HG02981 (cell line): Measurements from ENCODE around the gene STAM.
"Not testable (repeated sequence)": the region's sequence is repeated elsewhere in the genome, so short reads cannot be mapped to it uniquely, and the experiment has no call there.

Source experiments
- ATAC-seq: cut with Tn5 transposase; IDR thresholded peaks from one replicate; pipeline ENCODE4 v1.9.1; 2021; ENCODE audit warnings: mild to moderate bottlenecking, moderate library complexity; ENCODE audit not compliant: unreplicated experiment

Gene STAM

DNA sequence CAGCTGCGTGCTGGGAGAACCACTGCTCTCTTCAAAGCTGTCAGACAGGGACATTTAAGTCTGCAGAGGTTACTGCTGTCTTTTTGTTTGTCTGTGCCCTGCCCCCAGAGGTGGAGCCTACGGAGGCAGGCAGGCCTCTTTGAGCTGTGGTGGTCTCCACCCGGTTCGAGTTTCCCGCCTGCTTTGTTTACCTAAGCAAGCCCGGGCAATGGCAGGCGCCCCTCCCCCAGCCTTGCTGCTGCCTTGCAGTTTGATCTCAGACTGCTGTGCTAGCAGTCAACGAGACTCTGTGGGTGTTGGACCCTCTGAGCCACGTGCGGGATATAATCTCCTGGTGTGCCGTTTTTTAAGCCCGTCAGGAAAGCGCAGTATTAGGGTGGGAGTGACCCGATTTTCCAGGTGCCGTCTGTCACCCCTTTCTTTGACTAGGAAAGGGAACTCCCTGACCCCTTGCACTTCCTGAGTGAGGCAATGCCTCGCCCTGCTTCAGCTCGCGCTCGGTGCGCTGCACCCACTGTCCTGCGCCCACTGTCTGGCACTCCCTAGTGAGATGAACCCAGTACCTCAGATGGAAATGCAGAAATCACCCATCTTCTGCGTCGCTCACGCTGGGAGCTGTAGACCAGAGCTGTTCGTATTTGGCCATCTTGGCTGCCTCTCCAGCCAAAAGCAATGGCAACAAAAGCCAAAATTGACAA lies 78.5 kb downstream of the STAM start:
- not testable (repeated sequence) for ATAC-seq

DNA sequence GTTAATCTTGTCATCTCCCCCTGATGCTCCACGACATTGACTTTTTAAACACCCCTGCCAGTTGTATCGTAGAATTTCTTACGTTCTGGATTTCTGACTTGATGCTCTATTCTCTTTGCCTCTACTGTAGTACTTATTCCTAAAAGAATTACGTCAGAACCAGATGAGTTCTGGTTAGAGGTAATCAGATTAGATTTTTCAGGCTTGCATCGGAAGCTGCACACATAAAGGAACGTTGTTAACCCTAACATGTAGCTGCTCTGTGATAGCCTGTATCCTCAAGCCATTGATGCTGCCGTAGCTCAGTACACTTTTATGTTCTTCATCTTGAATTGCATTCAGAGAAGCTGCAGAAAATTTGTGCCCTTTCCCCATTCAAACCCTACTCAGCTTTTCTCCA lies 81.8 kb downstream of the STAM start:
- no peak for ATAC-seq

DNA sequence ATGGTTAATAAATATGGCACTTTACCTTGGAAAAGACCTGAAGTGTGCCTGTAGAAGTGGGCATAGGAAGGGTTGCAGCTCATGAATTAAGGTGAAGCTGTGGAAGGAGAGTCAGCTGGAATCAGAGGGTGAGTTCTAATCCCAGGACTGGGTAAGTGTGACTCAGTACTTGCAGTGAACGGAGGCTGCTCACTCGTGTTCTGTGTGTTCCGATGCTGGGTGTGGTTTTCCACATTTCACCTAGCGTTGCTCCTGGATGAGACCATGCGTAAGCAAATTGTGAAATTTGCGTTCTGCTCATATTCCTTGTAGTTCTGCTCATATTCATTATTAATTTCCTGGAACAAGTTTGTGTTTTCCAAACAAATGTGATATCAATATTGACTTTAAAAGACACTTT lies 85.7 kb downstream of the STAM start:
- ATAC-seq: no peak

DNA sequence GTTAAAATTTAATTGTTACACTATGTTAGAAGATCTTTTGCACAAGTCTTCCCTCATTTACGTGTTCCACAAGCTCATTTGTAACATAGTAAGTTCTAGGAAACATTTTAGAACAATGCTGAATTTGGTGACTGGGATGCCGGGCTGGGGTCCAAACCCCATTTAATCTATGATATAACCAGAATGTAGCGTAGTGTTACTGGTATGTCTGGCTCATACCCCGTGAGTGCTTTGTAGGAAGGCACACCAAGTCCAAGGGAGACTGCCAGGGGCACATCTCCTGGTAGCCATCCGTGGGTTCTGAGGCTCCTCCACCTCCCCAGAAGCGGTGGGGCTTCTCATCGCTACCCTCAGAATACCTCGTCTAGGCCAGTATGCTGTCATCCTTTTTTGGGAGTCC lies 86.7 kb downstream of the STAM start:
- no peak for ATAC-seq

DNA sequence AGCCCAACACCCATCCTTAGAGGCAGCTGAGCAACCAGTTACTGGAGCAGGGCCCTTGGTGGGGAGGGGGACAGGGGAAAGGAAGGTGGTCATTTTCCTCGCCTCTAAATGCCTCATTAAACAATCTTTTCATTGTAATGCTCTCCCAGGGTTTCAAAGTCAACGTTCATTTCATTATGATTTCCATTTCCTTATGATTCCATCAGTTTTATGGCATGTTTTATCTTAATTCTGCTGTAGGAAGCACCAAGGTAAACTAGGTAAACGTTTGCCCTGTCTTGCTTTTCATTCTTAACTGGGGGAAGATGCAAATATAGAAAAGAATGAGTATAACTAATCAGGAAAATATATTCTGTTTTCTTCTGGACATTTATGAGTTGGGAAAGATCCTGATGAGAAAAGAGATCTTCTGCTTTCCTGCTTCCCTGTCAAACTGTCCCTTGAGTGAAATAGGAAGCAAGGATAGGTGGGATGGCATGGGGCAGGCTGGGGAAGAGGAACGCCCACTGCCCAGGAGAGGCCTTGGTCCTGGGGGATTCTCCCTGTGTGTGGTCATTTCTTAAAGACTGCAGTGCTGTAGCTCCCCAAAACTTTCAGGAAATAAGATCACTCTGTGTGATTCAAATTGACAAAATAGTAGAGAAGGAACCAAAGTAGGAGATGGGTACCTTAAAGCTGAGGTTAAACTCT lies 87.5 kb downstream of the STAM start:
- no peak for ATAC-seq

DNA sequence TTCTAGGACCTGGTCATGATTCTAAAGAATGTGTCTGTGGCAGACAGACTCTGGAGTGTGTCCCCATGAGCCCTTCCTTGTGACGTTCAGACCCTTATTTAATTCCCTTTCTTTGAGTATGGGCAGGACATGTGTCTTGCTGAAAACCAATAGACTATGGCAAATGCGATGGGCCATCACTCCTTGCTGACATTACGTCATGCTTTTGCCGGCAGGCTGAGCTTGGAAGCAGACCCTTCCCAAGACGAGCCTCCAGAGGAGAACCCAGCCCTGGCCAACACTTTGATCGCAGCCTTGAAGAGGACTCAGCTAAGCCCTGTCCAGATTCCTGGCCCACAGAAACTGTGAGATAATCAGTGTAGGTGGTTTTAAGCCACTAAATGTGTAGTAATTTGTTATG lies 89.7 kb downstream of the STAM start:
- ATAC-seq: no peak

DNA sequence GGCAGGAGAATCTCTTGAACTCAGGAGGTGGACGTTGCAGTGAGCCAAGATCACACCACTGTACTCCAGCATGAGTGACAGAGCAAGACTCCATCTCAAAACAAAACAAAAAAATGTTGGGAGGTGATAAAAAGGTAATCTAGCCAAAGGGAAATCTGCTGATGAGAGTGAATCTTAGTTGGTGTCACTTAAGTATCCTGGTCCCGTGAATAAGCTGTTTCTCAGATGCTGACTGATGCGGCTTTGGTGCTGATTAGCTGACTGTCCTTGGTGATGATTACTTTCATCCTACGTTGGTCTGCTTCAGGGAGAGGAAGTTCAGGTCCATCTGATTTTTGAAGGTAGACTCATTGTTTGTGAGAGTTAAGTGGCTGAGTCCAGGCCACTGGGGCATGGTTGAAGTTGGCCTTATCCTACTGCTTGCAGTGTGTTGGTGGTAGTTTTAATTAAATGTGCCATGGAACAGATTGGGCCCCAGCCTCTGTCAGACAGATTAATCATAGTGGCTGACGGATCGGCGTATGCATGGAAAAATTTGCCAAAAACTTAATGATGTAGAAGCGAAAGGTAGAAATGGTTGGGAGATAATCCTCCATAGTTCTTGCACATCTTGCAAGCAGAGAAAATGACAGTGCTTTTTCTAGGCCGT lies 90.6 kb downstream of the STAM start:
- ATAC-seq: no peak

DNA sequence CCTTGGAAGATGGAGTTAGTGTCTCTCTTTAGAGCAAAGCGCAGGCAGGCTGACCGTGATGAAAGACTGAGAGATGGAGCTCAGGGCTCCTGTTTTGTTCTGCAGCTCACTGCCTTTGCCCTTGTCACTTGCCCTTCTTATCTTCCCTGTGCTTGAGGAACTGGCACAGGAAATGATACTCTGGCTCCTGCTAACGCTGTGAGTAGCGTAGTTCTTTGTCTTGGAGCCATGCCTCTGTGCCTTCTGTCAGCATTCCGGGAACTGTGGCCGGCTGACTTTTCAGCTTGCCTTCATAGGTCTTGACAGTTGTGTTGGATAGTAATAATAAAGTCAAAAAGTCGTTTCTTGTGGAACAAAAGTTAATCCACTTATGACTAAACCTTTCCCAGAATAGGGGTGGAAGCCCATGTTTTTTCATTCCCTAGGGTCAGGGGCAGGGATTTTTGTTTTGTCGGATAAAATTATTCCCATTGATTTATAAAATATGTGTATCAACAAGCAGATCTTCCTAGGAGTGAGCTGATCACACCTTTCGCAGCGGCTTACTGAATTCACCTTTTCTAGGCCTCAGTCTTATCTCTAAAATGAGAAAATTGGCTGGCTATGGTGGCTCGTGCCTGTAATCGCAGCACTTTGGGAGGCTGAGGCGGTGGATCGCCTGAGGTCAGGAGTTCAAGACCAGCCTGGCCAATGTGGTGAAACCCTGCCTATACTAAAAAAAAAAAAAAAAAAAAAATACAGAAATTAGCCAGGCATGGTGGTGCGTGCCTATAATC lies 91.4 kb downstream of the STAM start:
- ATAC-seq: no peak

DNA sequence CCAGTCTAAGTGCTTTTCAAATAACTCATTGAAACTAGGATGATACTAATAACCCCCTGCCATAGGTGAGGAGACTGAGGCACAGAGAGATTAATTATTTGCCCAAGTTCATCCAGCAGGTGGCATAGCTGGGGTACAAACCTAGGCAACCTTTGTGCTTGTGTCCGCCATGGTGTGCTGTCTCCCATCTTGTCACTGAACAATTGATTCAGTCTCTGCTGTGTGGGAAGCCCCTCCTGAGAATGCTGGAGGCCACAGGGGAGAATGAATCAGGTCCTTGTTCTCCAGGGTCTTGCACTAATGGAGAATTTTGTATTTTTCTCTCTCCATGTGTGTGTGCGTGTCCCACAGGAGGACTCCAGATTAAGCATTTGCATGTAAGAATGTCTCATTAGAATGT lies 92.3 kb downstream of the STAM start:
- ATAC-seq: no peak

DNA sequence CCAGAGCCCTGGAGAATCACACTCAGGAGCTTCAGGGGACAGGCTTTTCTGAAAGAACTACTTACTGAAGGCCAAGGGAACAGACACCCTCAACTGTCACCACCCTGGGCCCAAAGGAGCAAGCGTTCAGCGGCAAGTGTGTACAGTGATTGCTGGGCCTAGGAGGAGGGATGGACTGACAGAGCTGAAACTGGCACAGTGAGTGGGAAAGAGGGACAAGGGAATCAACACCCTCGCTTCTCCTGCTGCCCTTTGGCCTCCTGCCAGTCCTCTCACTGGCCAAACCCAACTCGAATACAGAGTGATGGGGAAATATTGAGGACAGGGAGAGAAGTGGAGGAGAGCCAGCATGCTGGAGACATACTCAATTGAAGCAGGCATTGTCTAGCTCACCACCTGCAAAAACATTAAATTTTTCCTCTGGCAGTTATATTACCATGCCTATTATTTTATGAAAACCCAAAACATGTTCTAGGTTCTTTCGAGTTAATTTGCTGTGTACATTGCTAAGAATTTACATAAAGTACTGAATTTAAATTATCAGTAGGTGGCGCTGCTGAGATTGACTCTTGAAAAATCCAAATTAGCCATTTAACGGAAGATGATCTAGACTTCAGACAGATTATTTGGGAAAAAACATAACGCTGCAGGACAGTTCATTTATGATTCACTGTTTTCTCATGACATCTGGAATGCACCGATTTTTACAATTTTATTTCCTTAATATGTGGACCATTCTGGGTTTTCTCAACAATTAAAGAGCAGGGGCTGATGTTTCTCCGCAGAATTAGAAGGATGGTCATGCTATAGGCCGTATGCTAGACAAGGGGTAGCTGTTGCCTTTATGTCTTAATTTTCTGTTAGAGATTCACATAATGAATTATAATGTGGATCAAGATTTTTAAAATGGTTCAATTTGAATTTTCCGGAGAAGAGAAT lies 93.3 kb downstream of the STAM start:
- no peak for ATAC-seq

DNA sequence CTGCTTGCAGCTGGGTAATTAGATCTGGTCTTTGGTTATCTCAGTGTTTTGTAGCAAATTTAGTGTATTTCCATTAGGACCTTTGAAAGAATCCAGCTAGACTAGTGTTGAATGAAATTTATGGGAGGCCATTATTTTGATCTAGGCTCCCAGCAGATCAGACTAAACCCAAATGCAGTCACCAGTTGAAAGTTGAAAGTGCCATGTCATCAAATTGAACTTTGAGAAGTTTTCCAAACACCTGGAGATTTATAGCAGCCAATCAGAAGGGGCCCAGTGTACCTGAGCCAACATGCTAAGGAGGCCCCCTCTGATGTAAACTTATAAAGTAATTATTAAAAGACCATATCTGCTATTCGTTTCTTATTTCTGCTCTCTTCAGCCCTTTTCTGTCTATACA lies 96.7 kb downstream of the STAM start:
- ATAC-seq: no peak

DNA sequence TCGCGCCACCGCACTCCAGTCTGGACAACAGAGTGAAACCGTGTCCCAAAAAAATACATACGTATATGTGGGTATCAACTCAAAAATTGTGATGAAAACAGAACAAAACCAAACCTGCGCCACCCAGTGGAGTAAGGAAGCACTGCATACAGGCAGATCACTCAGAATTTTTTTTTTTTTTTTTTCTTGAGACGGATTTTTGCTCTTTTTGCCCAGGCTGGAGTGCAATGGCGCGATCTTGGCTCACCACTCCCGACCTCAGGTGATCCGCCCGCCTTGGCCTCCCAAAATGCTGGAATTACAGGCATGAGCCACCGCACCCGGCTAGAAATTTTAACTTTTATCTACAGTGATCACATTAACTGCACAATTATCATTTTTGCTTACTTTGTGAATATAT lies 99.0 kb downstream of the STAM start:
- no peak for ATAC-seq

DNA sequence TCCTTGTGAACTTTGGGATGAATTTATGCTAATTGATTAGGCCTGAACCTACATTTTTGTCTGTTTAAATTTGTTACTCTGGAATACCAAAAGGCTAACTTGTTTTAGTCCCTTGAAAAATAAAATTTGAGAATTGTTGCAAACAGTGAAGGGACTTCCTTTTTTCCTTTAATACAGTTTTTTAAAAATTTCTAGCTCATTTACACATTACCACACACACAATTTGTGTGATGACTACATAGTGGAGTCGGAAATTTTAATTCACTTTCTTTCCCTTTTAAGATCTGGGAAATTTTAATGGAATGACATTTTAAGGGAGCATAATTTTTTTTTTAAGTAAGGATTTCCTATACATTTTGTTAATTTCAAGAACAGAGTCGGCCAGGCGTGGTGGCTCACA lies 99.5 kb downstream of the STAM start:
- ATAC-seq: no peak

DNA sequence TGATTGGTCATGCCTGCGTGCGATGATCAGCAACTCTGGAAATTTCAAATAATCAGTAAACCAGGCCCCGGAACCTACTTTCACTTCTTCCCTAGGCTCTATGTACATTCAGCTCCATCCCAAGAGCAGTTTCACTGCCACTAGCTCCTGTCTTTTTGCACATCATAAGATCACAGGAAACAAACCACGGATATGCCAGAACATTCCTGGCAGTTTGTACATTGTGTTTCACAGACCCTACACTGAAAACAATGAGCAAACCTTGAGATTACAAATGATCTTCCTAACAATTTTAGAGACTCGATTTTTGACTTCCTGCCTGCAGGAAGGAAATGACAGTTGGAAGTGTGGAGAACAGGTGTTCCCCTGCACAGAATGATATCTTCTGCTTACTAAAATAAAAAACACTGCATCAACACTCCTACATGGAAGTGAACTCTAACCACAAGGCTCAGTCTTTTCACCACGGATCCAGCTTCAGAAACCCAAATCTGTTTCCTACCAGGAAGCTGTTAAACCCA lies 100.5 kb downstream of the STAM start:
- no peak for ATAC-seq

DNA sequence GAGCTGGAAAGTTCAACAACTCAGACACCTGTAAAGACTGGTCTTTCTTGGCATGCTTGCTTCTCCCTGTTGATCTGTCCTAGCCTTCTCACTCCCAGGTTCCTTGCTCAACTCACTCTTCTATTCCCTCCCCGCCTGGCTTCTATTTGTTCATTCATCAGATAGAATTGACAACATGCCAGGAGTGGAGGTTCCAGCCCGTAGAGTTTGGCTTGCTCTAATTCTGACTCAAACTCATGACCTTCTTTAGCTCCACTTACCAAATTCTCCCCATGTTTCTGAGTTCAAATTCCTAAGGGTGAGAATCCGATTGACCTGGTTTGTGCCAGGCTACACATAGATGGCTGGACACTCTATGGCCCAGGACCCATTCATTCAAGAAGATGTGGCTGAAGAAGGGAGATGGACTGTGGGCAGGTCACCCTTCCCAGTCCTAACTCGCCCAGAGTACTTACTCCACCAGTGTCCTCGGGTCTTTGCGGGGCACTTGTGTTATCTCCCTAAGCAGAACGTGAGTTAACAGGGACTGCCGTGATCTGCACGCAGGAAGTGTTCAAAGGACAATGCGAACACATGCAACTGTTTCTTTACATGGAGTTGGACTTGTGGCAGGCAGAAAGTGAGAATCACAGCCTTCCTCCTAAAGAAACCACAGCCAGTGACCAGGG lies 104.1 kb downstream of the STAM start:
- ATAC-seq: no peak

DNA sequence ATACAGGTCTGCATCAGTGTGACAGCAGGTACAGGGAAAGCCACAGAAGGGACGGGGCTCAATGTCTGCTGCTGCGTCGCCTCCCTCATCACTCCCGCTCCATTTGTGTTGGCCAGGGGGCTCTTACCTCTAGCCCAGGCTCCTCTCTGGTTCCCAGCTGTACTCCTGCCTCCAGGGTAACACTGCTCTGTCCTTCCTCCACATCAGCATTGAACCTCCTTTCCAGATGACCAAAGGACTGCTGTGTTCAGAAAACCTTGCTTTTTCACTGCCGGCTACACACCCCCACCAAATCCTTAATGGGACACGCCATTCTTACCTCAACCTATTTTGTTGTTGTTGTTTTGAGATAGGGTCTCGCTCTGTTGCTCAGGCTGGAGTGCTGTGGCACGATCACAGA lies 105.9 kb downstream of the STAM start:
- ATAC-seq: no peak

DNA sequence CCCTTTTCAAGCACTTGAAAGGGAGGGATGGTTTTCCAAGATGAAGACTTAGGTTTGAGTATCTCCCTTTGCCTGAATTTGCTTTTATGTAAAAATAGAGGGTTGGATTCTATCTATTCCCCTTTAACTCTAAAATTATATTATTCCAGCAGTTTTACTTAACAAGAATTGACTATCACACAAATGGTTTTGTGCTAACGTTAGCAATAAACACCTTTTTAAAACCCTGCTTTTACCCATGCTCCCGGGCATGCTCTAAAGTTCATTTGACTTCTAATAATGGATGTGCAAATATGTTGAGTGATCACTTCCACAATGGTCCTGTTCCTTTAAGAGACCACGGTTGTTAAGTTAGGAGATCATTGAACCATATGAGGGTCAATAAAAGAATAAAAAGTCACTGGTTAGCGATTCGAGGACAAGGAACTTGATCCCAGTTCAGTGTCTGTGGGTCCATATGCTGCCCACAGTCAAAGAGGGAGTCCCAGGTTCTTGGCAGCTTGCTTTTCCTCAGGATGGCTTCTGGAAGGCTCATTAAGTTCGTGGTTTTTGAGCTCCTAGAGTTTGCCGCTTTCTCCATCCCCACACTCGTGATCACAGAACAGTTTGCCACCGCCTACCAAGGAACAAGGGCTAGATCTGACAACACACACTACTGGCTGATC lies 108.0 kb downstream of the STAM start, which contains the start of gene TMEM236:
Gene TMEM236, plus strand, starts transcription at position 421 of the 665 bp plus-strand sequence. Its CDS starts 95 bp downstream, at position 516.
- ATAC-seq: no peak

DNA sequence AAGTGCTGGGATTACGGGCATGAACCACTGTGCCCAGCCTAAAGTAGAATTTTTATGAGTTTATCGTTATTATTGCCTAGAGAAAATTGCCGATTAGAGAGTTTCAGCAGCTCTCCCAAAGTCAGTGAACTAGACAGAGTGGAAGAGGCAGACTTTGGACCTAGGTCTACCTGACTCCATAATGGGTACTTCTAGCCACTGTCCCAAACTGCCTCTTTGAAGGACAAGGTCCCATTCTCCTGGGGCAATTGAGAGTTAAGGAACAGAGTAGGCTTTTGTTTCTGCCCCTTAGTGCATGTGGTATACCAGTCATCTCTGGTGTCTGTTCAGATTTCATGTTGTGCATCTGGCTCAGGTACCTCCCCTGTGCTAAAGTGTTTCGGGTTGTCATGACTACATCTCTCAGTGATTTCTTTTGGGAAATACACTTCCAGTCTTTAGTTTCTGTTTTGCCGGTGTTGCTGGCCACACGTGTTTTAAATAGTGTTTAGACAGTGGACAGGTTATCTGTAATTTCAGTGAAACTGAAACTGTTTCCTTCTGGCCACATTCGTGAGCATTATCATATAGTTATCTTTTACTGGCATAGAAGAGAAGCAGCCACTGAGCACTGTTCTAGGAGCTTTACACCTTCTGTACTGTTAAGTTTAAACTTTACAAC lies 112.7 kb downstream of the STAM start:
- ATAC-seq: peak; percentile 97
